Hematopoietic multipotent progenitor cell treated with erythropoietin and hydrocortisone succinate and interleukin-3 and kit ligand, for 15 days (in vitro differentiated cells): Measurements from ENCODE around the gene RHCG.
"Not testable (repeated sequence)": the region's sequence is repeated elsewhere in the genome, so short reads cannot be mapped to it uniquely, and the experiment has no call there.

ENCODE experiments used
- DNase-seq: peaks from one replicate; pipeline ENCODE4 v3.0.0-alpha.2; 2015; ENCODE audit warnings: low spot score

RHCG gene

GRCh38 chr15:89477411-89478242 lies 18.8 kb downstream of the RHCG start:
- no peak for DNase-seq

GRCh38 chr15:89475661-89476060 lies 20.7 kb downstream of the RHCG start:
- DNase-seq = no peak

DNA sequence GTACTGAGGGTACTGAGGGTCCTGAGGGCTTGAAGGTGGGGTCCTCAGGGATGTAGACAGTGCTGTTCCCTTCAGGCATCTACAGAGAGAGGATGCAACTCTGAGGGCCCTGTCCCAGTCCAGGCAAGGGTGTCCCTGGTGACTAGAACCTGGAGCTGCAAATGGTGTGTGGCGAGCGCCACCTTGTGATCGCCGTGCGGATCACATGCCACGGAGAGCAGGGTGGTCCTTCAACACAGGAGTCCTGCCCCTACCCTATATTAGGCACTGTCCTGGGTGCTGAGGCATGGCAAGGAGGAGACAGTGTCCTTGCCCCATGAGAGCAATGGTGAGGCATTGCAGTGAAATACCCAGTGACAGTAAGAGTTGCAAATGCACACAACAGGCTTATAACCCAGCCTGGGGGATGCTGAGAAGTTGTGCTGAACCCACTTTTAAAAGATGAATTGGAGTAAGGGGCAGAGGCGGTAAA lies 23.6 kb downstream of the RHCG start:
- no peak for DNase-seq

DNA sequence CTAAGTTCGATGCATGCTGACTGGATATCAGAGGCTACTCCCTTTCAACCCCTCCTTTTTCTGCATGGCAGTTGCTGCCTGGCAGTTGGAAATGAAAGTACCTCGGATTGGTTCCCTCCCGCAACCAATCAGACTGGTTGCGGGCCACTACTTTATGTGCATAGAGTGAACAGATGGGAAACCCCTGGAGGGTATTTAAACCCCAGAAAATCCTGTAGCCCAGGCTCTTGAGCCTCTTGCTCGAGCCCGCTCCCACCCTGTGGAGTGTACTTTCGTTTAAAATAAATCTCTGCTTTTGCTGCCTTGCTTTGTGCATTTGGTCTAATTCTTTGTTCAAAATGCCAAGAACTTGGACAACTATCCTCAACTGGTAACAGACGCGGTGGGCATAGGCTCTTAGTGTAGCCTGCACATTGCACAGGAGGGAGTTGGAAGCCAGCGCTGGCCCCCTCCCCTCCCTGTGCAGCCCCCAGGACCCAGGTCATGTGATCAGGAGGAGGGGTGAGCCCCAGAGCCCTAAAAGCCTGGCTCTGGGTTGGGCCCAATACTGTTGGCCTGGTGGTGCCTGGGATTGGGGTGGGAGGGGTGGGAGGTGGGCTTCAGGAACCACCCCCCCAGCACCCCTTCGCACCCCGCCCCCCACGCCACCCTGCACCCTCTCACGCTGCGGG lies 26.8 kb downstream of the RHCG start:
- DNase-seq = no peak

DNA sequence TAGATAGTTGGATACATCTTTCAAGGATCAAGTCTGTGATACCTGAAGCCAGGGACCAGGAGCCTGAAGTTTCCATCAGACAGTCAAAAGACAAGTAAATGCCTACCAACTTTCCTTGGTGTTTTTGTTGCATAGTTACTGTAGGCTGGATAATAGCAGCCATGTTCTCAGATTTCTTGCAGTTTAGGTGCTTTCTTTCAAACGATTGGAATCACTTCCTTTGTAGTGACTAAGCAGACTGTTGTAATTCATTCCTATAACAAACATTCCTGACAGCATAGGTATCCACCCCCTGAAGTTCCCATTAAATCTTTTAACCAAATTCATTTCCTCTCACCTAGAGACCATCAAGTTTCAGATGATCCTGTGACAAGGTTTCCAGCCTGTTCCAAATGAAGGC lies 27.6 kb downstream of the RHCG start:
- DNase-seq = not testable (repeated sequence)

DNA sequence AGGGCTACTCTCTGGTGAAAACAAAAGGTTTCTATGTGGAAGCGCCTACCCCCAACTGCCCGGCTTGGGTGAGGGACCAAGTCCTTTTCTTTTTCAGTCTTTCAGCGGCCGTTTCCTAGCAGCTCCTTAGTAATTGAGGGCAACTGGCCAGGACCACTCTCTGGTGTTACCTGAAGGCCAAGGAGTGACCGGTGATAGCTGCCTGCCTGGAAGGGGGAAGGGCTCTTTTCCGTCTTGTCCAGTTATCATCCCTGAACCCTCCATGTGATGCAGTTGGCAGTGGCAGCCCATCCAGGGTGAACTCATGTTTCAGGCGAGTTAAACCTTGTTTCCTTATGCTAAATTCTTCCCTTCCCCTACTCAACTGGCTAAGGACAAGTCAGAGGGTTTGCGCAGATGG lies 33.3 kb downstream of the RHCG start:
- no peak for DNase-seq

DNA sequence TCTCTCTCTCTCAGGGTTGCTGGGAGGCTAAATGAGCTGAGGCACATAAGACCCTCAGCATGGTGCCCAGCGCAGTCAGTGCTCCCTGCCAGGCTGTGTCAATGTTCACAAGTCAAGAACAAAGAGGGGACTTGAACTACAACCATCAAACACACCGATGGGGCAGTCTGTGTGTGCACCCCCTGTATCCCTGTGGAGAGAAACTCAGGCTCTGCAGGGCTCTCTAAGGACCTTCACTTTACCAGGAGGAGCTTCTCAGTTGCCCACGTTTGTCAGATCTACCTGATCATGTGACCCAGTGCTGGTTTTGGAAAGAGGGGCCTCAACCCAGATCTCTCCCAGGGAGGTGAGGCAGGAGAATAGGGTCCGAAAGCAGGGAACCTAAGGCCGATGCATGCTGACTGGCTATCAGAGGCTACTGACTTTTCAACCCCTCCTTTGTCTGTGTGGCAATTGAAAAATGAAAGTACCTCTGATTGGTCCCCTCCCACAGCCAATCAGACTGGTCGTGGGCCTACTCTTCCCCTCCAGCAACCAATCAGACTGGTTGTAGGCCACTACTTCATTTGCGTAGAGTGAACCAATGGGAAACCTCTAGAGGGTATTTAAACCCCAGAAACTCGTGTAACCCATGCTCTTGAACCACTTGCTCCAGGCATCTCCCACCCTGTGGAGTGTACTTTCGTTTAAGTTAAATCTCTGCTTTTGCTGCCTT lies 34.0 kb downstream of the RHCG start:
- DNase-seq = no peak

GRCh38 chr15:89461386-89461785 lies 35.0 kb downstream of the RHCG start:
- DNase-seq = no peak

GRCh38 chr15:89460048-89460447 lies 36.3 kb downstream of the RHCG start:
- DNase-seq = no peak

DNA sequence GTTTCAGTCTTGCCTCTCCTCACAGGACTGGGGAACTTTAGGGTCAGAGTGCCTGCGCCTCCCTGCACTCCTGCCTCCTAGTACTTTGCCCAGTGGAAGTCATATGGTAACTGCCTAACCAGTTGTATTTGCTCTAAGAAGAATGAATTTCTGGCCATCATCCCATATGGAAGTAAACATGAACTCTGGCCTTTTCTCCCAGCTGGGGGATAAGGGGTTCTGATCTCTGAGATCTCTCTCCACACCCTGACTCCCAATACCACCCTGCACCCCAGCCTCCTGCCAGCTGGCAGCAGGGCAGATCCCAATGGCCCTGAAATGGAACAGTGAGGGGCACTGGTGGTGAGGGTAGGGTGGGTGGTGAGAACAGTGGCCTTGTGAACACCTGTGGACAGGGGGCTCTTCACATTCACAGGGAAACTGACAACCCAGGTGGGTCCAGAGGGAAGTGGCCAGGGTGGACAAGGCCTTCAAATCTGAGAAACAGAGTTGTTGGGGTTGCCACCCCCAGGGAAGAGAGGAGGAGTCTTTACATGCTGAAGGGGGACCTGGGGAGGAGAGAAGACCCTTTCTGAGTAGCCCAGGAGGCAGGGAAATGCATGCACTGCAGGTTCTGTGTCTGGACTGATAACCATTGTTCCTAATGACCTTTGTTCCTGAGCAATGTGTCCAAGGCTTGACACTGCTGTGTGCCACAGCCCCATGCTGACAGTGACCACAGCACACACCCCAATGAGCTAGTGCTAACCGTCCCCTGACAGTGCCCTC lies 36.9 kb downstream of the RHCG start:
- no peak for DNase-seq

DNA sequence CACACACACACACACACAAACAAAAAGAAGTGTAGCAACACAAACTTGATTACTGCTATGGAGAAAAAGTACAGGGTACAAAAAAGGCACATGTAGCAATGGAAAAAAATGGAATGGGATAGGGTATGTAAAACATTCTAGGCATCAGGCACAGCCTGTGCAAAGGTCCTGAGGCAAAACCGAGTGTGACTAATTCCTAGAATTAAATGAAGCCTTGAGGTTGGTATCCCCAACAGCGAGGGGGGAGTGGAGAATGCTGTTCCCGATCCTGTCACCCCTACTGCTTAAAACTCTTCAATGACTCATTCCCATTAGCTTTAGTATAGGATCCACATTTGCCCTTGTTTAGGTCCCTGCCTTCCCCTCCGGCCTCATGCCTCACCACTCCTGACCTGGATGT lies 37.9 kb downstream of the RHCG start:
- no peak for DNase-seq

- DNase-seq = no peak
These were observed 39.3 kb downstream of the RHCG start for GRCh38 chr15:89457086-89457485.

DNA sequence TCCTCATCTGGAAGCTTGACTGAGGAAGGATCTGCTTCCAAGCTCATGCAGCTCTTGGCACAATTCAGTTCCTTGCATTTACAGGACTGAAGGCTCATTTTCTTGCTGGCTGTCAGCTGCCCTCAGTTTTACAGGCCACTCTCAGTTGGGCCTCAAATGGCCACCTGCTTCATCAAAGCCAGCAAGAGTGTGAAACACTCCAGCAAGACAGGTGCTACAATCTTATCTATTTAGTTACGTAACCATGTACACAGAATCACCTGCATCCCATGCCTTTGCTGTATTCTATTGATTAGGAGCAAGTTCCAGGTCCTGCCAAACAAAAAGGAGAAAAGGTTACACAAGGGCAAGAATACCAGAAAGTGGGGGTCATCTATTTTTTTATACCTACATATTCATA lies 40.8 kb downstream of the RHCG start:
- no peak for DNase-seq

GRCh38 chr15:89452330-89452836 lies 44.0 kb downstream of the RHCG start:
- no peak for DNase-seq

DNA sequence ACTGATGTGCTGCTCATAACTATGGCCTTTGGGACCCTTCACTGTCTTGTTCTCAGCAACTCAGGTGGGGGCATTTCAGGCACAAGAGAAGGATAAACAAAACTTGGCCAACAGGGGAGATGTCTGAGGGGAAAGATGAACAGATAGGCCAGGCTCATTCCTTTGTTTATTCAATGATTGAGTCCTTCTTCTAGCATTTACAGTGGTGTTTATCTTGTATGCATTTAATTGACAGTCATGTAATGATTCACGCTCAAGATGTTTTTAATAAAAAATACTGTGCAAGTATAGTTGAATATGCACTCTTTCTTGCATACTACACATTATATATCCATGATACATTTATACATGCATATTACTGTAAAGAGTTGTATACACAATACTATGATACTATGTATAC lies 44.5 kb downstream of the RHCG start:
- no peak for DNase-seq

DNA sequence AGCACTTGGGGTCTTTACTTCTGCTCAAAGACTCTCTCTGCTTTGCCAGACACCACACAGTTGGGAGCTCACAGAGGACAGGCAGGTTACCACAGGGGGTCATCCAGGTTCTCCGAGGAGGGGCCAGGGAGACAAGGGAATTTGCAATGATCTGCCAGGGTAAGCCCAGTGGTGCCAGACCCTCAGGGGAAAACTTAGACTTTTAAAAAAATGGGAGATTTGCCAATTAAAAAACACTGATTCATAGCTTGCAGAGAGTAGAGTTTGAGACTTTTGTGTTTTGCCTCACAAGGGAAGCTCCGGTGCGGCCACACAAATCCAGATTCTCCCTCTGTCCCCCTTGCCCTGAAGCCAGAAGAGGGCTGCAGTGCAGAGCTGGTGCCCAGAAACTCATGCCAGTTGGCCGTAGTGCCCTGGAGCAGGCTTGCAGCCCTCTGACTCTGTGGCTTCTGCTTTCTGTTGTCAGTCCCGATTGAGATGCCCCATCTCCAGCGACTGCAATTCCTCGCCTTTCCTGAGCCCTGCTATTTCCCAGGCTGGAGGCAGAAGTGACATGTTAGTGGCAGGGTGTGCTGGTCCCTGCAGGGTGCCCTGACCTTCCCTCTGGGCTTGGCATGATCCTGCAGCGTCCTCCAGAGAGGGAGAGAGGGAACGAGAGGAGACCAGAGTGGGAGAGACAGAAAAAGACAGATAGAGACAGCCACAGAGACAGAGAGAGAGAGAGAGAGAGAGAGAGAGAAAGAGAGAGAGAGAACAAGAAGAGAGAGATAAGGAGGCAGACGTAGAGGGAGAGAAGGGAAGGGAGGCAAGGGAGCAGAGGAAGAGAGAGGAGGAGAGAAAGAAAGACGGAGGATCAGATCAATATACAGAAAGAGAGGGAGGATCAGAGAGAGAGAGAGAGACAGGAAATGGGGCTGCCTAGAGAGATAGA lies 46.0 kb downstream of the RHCG start:
- no peak for DNase-seq

DNA sequence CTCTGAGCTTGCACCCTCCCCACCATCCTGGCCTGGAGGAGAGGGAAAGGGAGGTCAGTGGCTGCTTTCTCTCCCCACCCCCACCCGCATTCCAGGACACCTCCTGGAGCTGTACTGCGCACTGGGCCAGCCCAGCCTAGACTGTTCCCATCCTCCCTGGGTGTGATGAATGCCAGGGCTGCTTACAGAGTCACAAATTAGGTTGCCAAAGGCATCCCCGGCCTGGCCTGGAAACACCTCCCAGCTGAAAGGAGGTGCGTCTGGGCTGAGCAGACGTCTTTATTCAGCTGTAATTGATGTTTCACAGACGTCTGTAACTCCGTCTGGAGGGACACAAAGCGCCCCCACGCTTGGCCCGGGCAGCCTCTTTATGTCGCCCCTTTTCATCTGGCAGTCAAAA lies 47.6 kb downstream of the RHCG start:
- no peak for DNase-seq

DNA sequence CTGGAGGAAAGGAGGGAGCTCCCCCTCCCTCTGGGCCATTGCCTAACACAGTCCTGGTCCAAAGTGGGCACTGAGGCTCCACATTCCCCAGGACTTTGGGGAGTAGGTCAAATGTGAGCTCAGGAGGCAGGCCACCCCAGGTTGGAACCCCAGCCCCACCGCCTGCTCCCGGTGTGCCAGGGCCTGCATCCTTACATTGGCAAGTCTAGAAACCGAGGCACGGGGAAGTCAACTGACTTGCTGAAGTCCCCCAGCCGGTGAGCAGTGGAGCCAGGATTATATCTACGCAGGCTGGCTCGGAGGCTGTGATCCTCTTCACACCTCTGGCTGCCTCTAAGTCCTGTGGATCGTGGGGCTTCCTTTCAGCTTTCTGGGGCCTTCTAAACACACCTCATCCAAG lies 48.7 kb downstream of the RHCG start:
- no peak for DNase-seq

DNA sequence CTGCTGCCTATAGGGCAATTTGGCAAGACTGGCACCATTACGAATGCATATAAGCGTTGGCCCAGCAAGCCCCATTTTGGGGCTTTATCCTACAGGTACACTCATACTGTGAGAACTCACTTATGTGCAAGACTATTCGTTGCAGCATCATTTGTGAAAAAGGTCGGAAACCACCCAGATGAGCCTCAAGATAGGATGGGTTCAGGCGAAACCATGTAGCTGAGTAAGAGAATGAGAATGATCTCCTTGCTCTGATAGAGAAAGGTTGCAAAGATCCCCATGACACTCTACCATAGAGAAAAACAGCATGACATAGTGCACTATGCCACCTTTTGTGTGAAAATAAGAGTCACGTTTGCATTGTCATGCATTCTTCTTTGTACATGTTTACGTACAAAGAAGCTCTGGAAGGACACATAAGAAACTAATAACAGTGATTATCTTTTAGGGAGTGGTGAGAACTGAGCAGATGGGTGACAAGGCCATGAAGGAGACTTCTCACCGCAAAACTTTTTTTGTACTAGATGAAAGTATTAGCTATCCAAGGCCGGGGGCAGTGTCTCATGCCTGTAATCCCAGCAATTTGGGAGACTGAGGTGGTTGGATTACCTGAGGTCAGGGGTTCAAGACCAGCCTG lies 50.0 kb downstream of the RHCG start:
- no peak for DNase-seq

DNA sequence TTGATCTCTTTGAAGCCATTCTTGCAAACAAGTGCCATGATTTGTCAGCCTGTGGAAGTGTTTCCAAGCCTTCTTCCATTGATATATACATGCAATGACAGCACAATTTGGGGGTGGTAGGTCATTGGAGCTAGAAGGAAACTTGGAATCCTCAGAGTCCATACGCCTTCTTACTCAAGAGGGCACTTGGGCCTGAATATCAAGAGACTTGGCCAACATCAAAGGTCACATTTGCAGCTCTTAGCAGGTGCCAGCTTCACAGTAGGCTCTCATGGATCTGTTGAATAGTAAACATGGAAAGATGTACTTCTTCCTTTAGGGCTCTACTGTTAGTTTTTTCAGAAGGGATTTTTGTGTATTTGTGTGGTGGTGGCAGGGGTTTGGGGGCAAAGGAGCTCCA lies 50.9 kb downstream of the RHCG start:
- no peak for DNase-seq
